SK-N-SH (cell line): ENCODE data around the gene UBAC2.

Experiments
- CHD2 ChIP-seq: fragments of 150-350 bp; IDR thresholded peaks from 2 replicates; pipeline ENCODE4 v1.6.1; 2018; ENCODE audit warnings: low read length; ENCODE audit not compliant: partially characterized antibody
- EP300 ChIP-seq, 2 experiments: IDR thresholded peaks; 2 replicates each; pipeline versions ENCODE4 v1.4.0 to v1.6.1; 2012; ENCODE audit warnings: borderline replicate concordance in 1 of 2, low read depth in 1 of 2, low read length in 1 of 2
- MXI1 ChIP-seq: IDR thresholded peaks from 2 replicates; pipeline ENCODE4 v1.6.1; 2012; ENCODE audit warnings: mild to moderate bottlenecking, low read depth, low read length, improper control_type of control experiment
- POLR2AphosphoS5 ChIP-seq: IDR thresholded peaks from 2 replicates; pipeline ENCODE4 v1.6.1; 2012; ENCODE audit warnings: low read depth, low read length
- RAD21 ChIP-seq: IDR thresholded peaks from 2 replicates; pipeline ENCODE4 v1.6.1; 2012; ENCODE audit warnings: mild to moderate bottlenecking, low read length
- YY1 ChIP-seq: IDR thresholded peaks from 2 replicates; pipeline ENCODE4 v1.4.0; 2012; ENCODE audit warnings: low read depth, mild to moderate bottlenecking
- TF ChIP-seq, protein P1 (sequence below): fragments of 200-600 bp; sonication (generic); IDR thresholded peaks from 2 replicates; pipeline ENCODE4 v1.6.1; 2017; ENCODE audit warnings: antibody characterized with exemption, mild to moderate bottlenecking, moderate library complexity
- TF ChIP-seq, protein P2 (sequence below): IDR thresholded peaks from 2 replicates; pipeline ENCODE4 v1.4.0; 2012; ENCODE audit warnings: low read depth
- TF ChIP-seq, protein P3 (sequence below): IDR thresholded peaks from 2 replicates; pipeline ENCODE4; 2012

DNA sequence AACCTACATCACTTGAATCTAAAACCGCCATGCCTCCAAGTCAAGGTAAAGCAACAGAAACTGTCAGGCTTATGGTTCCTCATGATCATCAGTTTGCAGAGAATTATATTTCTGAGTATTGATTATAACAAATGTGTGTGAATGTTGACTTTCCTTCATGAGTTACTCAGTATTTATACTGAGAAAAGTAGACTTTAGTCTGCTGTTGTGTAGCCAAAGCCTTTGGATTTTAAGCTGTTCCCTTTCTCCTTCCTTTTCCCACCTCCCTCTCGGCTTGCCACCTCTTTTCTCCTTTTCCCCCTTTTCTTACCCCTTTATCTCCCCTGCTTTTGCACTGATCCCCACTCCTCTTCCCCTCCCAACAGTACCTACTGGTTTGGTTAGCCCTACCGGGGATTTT, 78.2 kb downstream of the UBAC2 start:
- TF ChIP-seq RAD21: no peak
- TF ChIP-seq, protein P1, sequence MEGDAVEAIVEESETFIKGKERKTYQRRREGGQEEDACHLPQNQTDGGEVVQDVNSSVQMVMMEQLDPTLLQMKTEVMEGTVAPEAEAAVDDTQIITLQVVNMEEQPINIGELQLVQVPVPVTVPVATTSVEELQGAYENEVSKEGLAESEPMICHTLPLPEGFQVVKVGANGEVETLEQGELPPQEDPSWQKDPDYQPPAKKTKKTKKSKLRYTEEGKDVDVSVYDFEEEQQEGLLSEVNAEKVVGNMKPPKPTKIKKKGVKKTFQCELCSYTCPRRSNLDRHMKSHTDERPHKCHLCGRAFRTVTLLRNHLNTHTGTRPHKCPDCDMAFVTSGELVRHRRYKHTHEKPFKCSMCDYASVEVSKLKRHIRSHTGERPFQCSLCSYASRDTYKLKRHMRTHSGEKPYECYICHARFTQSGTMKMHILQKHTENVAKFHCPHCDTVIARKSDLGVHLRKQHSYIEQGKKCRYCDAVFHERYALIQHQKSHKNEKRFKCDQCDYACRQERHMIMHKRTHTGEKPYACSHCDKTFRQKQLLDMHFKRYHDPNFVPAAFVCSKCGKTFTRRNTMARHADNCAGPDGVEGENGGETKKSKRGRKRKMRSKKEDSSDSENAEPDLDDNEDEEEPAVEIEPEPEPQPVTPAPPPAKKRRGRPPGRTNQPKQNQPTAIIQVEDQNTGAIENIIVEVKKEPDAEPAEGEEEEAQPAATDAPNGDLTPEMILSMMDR: no peak
- TF ChIP-seq, protein P2, sequence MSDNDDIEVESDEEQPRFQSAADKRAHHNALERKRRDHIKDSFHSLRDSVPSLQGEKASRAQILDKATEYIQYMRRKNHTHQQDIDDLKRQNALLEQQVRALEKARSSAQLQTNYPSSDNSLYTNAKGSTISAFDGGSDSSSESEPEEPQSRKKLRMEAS: no peak
- TF ChIP-seq EP300 (IDR thresholded peaks at IDR 0.05; ENCODE audit: borderline replicate concordance in 1 of 2, low read depth in 1 of 2, low read length in 1 of 2): no peak
- TF ChIP-seq, protein P3, sequence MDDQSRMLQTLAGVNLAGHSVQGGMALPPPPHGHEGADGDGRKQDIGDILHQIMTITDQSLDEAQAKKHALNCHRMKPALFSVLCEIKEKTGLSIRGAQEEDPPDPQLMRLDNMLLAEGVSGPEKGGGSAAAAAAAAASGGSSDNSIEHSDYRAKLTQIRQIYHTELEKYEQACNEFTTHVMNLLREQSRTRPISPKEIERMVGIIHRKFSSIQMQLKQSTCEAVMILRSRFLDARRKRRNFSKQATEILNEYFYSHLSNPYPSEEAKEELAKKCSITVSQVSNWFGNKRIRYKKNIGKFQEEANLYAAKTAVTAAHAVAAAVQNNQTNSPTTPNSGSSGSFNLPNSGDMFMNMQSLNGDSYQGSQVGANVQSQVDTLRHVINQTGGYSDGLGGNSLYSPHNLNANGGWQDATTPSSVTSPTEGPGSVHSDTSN: no peak
- TF ChIP-seq POLR2AphosphoS5: no peak
- no peak for TF ChIP-seq MXI1
- TF ChIP-seq YY1: no peak
- TF ChIP-seq CHD2: no peak
